HG03097 (cell line): Measurements from ENCODE around the gene ATP12A.
"Not testable (repeated sequence)": the region's sequence is repeated elsewhere in the genome, so short reads cannot be mapped to it uniquely, and the experiment has no call there.

Source experiments
- ATAC-seq: cut with Tn5 transposase; IDR thresholded peaks from one replicate; pipeline ENCODE4 v1.9.1; 2021; ENCODE audit not compliant: unreplicated experiment, low FRiP score

The ATP12A gene

DNA sequence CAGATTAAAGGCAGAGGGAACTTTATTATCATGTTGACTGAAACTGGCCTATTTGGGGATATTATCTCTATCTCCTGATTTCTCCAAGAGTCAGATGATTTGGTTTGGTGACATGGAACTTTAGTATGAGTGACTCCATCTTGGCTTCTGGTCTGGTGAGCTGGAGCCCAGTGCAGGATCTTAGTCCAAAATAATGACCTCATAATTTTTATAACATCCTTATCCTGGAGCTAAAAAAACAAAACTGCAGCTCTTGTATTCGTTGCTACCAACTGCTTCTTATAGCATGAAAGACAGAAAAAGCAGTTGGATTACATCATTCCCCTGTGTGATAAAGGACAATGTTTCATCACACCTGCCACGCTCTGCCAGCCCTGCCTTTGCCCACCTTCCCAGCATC is 44.5 kb downstream of the ATP12A start:
- ATAC-seq: no peak

DNA sequence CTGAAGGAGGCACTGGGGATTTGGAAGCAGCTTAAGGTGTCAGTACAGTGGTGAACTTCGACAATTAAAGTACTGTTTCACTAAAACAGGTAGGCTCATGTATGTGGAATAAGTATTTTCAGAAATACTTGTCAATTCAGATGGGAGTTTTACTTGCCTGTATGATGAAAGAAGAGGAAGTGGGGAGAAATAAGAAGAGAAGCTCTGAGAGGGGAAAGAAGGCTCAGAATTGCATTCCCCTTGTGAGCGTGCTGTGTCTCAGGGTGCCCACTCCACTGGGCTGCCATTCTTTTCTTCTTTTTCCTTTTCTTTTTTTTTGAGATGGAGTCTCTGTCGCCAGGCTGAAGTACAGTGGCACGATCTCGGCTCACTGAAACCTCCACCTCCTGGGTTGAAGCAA is 45.2 kb downstream of the ATP12A start:
- no peak for ATAC-seq

GRCh38 chr13:24727731-24728601 is 47.8 kb downstream of the ATP12A start:
- peak; percentile 72 for ATAC-seq

DNA sequence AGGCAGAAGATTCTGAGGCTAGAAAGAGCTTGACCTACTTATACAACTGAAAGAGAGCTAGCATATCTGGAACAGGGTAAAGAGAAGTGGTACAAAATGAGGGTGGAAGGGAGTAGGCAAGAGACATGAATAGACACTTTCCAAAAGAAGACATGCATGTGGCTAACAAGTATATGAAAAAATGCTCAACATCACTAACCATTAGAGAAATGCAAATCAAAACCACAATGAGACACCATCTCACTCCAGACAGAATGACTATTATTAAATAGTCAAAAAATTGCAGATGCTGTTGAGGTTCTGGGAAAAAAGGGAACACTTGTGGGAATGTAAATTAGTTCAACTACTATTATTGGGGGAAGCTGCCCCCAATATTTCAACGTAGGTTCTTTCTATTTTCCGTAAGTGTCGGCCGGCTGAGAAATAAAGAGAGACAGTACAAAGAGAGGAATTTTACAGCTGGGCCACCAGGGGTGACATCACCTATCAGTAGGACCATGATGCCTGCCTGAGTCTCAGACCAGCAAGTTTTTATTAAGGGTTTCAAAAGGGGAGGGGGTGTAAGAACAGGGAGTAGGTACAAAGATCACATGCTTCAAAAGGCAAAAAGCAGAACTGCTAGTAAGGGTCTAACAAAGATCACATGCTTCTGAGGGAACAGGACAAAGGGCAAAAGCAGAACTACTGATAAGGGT is 50.8 kb downstream of the ATP12A start:
- not testable (repeated sequence) for ATAC-seq

- no peak for ATAC-seq
Measured at GRCh38 chr13:24734950-24735349, 54.7 kb downstream of the ATP12A start.

- no peak for ATAC-seq
Measured at GRCh38 chr13:24737042-24737441, 56.8 kb downstream of the ATP12A start.

- ATAC-seq: no peak
Measured at GRCh38 chr13:24738366-24738847, 58.2 kb downstream of the ATP12A start.

DNA sequence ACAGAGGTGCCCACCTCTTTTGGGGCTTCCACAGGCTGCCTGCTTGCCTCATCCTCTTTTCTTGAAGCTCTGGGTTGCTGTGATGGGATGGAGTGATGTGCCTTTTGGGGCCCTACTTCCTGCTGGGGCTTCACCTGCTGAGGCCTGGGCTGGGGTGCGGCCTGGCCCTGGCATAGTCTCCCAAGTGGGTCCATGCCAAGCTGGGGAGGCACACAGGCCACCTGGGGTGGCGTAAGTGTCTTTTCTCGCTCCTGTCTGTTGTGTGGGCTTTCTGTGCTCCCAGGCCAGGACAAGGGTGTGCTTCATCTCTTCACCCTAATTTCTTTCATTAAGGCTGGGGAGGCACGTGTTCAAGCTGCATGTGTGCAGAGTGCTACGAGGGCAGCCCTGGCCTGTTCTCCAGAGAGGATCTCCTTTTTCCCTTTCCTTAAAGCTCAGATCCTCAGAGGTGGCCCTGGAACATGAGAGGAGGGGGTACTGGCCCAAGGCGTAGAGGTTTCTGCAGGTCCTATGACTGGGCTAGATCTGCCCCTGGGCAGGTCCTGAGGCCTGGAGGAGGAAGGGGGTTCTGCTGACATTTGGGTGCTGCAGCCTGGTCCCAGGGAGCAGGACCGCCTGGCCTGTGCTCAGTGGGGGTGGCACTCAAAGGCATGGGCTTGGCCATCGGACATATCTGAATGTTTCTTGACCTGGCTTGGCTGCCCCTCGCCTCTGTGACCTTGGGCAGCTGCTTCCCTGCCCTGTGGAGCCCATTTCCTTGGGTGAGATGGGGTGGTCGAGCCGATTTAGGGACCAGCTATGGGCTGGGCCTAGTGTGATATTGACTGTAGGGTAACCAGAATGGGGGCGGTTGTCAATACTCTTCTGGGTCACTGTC is 60.0 kb downstream of the ATP12A start:
- no peak for ATAC-seq

GRCh38 chr13:24741016-24741662 is 60.9 kb downstream of the ATP12A start:
- ATAC-seq: no peak

- ATAC-seq: no peak
Measured at GRCh38 chr13:24741791-24742190, 61.6 kb downstream of the ATP12A start.

GRCh38 chr13:24742294-24742693 is 62.1 kb downstream of the ATP12A start:
- ATAC-seq: no peak

- ATAC-seq: no peak
Measured at GRCh38 chr13:24742977-24743376, 62.8 kb downstream of the ATP12A start.

DNA sequence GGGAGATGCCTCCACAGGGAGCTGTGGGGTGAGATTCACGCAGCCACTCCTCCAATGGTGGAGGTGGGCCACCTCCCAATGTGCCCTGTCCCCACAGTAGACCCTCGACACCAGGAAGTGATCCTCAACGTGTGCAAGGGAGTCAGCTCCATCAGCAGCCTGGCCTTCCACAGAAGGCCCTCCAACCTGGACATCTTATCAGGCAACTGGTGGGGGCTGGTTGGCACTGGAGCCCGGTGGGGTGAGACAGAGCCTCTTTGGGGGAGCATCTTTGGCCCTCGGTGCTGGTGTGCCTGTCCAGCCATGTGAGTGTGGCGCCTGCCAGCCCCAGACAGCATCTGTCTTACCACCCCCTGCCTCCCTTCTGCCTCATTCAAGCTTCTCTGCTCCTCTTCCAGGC is 64.0 kb downstream of the ATP12A start:
- ATAC-seq: no peak

DNA sequence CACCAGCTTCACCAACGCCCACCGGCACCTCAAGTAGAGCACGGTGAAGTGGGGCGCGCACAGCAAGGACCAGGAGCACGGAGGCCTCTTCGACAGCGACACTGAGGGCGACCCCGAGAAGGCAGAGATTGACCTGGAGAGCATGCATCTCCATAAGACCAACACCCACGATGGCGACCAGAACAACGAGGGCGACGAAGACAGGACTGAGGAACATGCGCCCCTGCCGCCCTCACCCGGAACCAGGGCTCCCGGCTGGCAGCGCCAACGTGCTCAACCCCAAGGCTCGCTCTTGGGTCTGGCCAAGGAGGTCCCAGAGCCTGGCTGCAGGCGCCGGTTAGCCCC is 65.3 kb downstream of the ATP12A start:
- ATAC-seq: no peak

- ATAC-seq: no peak
Measured at GRCh38 chr13:24745861-24746617, 65.8 kb downstream of the ATP12A start.

- ATAC-seq: no peak
Measured at GRCh38 chr13:24746618-24747247, 66.5 kb downstream of the ATP12A start.

GRCh38 chr13:24747248-24748060 is 67.2 kb downstream of the ATP12A start:
- no peak for ATAC-seq

DNA sequence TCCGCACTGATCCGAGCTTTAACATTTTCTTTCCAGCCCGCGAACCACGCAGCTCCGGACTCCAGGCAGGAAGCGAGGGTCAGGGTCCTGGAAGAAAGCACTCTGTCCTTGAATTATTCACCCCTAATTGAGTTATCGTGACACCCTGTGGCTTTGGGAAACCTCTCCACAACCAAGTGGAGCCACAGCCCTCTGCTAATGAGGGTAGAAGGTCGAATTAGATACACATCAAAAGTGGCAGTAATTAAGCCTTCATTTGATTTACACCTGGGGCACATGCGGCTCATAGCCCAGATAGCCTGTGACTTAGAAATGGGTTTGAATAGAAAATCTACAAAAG is 67.8 kb downstream of the ATP12A start:
- no peak for ATAC-seq

- no peak for ATAC-seq
Measured at GRCh38 chr13:24759197-24759596, 79.0 kb downstream of the ATP12A start.
